ENCODE results near the gene RPS4Y1.

RPS4Y1 gene

GRCh38 chrY:2885880-2886279 lies 44.5 kb downstream of the RPS4Y1 start:
- no peak for DNase-seq

GRCh38 chrY:2887386-2887785 lies 46.0 kb downstream of the RPS4Y1 start:
- DNase-seq: no peak

GRCh38 chrY:2887955-2888354 lies 46.6 kb downstream of the RPS4Y1 start:
- no peak for DNase-seq

GRCh38 chrY:2893471-2893870 lies 52.1 kb downstream of the RPS4Y1 start:
- no peak for DNase-seq

- no peak for DNase-seq
Observed at GRCh38 chrY:2896050-2896449, 54.6 kb downstream of the RPS4Y1 start.

- no peak for DNase-seq
Observed at GRCh38 chrY:2907356-2907755, 66.0 kb downstream of the RPS4Y1 start.

GRCh38 chrY:2913066-2913815 lies 71.8 kb downstream of the RPS4Y1 start:
- no peak for DNase-seq

Data from GOT3 (cell line).